Gastrocnemius medialis (tissue), 4 donors: ENCODE measurements around the gene EP400.

ENCODE experiments used
- CTCF ChIP-seq, 5 experiments: fragments of 450-650 bp in 3 of 5; fragments of 200-600 bp in 2 of 5; sonication (generic) in 2 of 5; IDR thresholded peaks in 4 of 5; conservative IDR thresholded peaks in 1 of 5; 1 replicate in 4 of 5; 2 replicates in 1 of 5; pipeline ENCODE4 v1.5.1; 2016 to 2019; ENCODE audit warnings: antibody characterized with exemption in 5 of 5, mild to moderate bottlenecking in 3 of 5, moderate library complexity in 3 of 5
- POLR2A ChIP-seq, 2 donors: fragments of 450-650 bp; IDR thresholded peaks; one replicate each; pipeline ENCODE4 v1.6.1; 2017; ENCODE audit warnings: antibody characterized with exemption in 2 of 2, mild to moderate bottlenecking in 2 of 2, moderate library complexity in 2 of 2

- TF ChIP-seq CTCF (IDR thresholded peaks at IDR 0.05 in 4 of 5, conservative IDR thresholded peaks at IDR 0.05 in 1 of 5) (no peak), POLR2A (IDR thresholded peaks at IDR 0.05) (no peak)
Measured at GRCh38 chr12:132079695-132080094, 130.0 kb downstream of the EP400 start.
